ENCODE results near the gene CCDC150.

DNA sequence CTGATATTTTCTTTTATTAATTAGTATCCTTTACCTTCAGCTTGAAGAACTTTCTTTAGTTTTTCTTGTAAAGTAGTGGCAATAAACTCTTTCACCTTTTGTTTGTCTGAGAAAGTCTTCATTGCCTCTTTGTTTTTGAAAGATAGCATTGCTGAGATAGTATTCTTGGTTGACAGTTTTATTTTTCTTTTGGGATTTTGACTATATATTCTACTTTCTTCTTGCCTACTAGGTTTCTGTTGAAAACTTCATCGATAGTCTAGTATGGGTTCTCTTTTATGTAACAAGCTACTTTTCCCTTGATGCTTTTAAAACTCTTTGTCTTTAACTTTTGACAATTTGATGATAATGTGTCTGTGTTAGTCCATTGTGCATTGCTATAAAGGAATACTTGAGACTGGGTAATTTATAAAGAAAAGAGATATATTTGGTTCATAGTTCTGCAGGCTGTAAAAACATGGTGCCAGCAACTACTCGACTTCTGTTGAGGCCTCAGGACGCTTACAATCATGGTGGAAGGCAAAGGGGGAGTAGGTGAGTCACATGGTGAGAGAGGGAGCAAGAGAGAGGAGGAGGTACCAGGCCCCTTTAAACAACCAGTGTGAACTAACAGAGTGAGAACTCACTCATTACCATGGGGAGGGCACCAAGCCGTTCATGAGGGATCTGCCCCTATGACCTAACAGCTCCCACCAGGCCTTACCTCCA lies 12.0 kb downstream of the CCDC150 start:
- TF ChIP-seq, protein P1, sequence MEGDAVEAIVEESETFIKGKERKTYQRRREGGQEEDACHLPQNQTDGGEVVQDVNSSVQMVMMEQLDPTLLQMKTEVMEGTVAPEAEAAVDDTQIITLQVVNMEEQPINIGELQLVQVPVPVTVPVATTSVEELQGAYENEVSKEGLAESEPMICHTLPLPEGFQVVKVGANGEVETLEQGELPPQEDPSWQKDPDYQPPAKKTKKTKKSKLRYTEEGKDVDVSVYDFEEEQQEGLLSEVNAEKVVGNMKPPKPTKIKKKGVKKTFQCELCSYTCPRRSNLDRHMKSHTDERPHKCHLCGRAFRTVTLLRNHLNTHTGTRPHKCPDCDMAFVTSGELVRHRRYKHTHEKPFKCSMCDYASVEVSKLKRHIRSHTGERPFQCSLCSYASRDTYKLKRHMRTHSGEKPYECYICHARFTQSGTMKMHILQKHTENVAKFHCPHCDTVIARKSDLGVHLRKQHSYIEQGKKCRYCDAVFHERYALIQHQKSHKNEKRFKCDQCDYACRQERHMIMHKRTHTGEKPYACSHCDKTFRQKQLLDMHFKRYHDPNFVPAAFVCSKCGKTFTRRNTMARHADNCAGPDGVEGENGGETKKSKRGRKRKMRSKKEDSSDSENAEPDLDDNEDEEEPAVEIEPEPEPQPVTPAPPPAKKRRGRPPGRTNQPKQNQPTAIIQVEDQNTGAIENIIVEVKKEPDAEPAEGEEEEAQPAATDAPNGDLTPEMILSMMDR (IDR thresholded peaks at IDR 0.05): no peak
- TF ChIP-seq POLR2A (IDR thresholded peaks at IDR 0.05) (no peak), EP300 (IDR thresholded peaks at IDR 0.05) (no peak)

Data from upper lobe of left lung (tissue), 4 donors.